GM21619 (cell line): ENCODE measurements around the gene ZFPL1.
A peak's percentile ranks its signal among the peaks of the same experiment; 100 is the strongest.

Experiments used
- ATAC-seq: cut with Tn5 transposase; IDR thresholded peaks from one replicate; pipeline ENCODE4 v1.9.1; 2021; ENCODE audit not compliant: unreplicated experiment

The ZFPL1 gene

GRCh38 chr11:65083834-65084597 lies at the start of gene ZFPL1, which contains the start of gene CDCA5:
Gene ZFPL1 (plus strand): TSS chr11:65084222. CDS start chr11:65084699, 477 bp downstream.
Gene CDCA5 (minus strand): TSS chr11:65084040. CDS start chr11:65083978, 62 bp downstream.
- ATAC-seq = peak; percentile 73

- no peak for ATAC-seq
Measured at GRCh38 chr11:65034423-65034822, 49.6 kb upstream of the ZFPL1 start.

GRCh38 chr11:65035579-65035978 lies 48.4 kb upstream of the ZFPL1 start:
- no peak for ATAC-seq

- ATAC-seq = no peak
Measured at GRCh38 chr11:65036931-65037330, 47.1 kb upstream of the ZFPL1 start.

GRCh38 chr11:65040520-65040846 lies 43.5 kb upstream of the ZFPL1 start:
- ATAC-seq = no peak

- peak; percentile 82 for ATAC-seq
Measured at GRCh38 chr11:65040847-65041622, 43.0 kb upstream of the ZFPL1 start, which contains the start of gene SAC3D1. Gene SAC3D1 (plus strand): TSS chr11:65041210. CDS start chr11:65041293, 83 bp downstream.

- no peak for ATAC-seq
Measured at GRCh38 chr11:65042891-65043290, 41.1 kb upstream of the ZFPL1 start.

GRCh38 chr11:65043881-65044501 lies 40.0 kb upstream of the ZFPL1 start:
- no peak for ATAC-seq

GRCh38 chr11:65045061-65045460 lies 39.0 kb upstream of the ZFPL1 start:
- ATAC-seq = no peak

GRCh38 chr11:65045728-65046127 lies 38.3 kb upstream of the ZFPL1 start:
- ATAC-seq = no peak

GRCh38 chr11:65047581-65048422 lies 36.2 kb upstream of the ZFPL1 start:
- no peak for ATAC-seq

- no peak for ATAC-seq
Measured at GRCh38 chr11:65051398-65051858, 32.6 kb upstream of the ZFPL1 start.

GRCh38 chr11:65053827-65054508 lies 30.1 kb upstream of the ZFPL1 start:
- ATAC-seq = no peak

- ATAC-seq = no peak
Measured at GRCh38 chr11:65055538-65055937, 28.5 kb upstream of the ZFPL1 start.

GRCh38 chr11:65056999-65057398 lies 27.0 kb upstream of the ZFPL1 start:
- ATAC-seq = no peak

GRCh38 chr11:65057526-65057925 lies 26.5 kb upstream of the ZFPL1 start:
- ATAC-seq = no peak

GRCh38 chr11:65058012-65058411 lies 26.0 kb upstream of the ZFPL1 start:
- ATAC-seq = no peak

- no peak for ATAC-seq
Measured at GRCh38 chr11:65058419-65059054, 25.5 kb upstream of the ZFPL1 start, which contains the start of gene NAALADL1. Gene NAALADL1 (minus strand): TSS chr11:65058553. CDS start chr11:65058521, 32 bp downstream.

GRCh38 chr11:65059523-65059922 lies 24.5 kb upstream of the ZFPL1 start:
- ATAC-seq = no peak
